DOHH2 (cell line): ENCODE results near the gene AGBL4.

Source experiments
- H3F3A ChIP-seq: fragments of 200-600 bp; sonication (generic), shearing (Covaris generic); 2 replicates; pipeline ENCODE4 v1.6.0; 2016; ENCODE audit warnings: antibody characterized with exemption, mild to moderate bottlenecking; ENCODE audit not compliant: control insufficient read depth, insufficient read depth
- H3K27ac ChIP-seq: fragments of 200-600 bp; sonication (generic); 2 replicates; pipeline ENCODE4 v1.5.1; 2014; ENCODE audit warnings: low read depth, mild to moderate bottlenecking, low read length, moderate library complexity
- H3K27me3 ChIP-seq: fragments of 200-600 bp; sonication (generic); 2 replicates; pipeline ENCODE4 v1.6.1; 2014; ENCODE audit warnings: mild to moderate bottlenecking, low read length, mixed read lengths; ENCODE audit not compliant: control insufficient read depth
- H3K36me3 ChIP-seq: fragments of 200-600 bp; sonication (generic); 2 replicates; pipeline ENCODE4 v1.6.1; 2014; ENCODE audit warnings: mild to moderate bottlenecking, low read length, moderate library complexity, mixed read lengths; ENCODE audit not compliant: control insufficient read depth
- H3K4me1 ChIP-seq: fragments of 200-600 bp; sonication (generic); 2 replicates; pipeline ENCODE4 v1.6.1; 2014; ENCODE audit warnings: mild to moderate bottlenecking, low read length, mixed read lengths; ENCODE audit not compliant: control insufficient read depth
- H3K4me2 ChIP-seq: fragments of 200-600 bp; sonication (generic); 2 replicates; pipeline ENCODE4 v1.6.0; 2014; ENCODE audit warnings: mild to moderate bottlenecking, low read length, moderate library complexity
- H3K4me3 ChIP-seq: fragments of 200-600 bp; sonication (generic); 2 replicates; pipeline ENCODE4 v1.5.1; 2014; ENCODE audit warnings: mild to moderate bottlenecking, low read length, mixed read lengths
- H3K79me2 ChIP-seq: fragments of 200-600 bp; sonication (generic); 2 replicates; pipeline ENCODE4 v1.6.1; 2014; ENCODE audit warnings: mild to moderate bottlenecking, low read length, mixed read lengths; ENCODE audit not compliant: control insufficient read depth
- H3K9me2 ChIP-seq: fragments of 200-600 bp; sonication (generic); replicated peaks from 2 replicates; pipeline ENCODE4 v1.6.1; 2014; ENCODE audit warnings: mild to moderate bottlenecking, low read length, mixed read lengths; ENCODE audit not compliant: control insufficient read depth
- H3K9me3 ChIP-seq: fragments of 200-600 bp; sonication (generic); 2 replicates; pipeline ENCODE4 v1.6.1; 2014; ENCODE audit warnings: antibody characterized with exemption, low read length, mixed read lengths; ENCODE audit not compliant: control insufficient read depth, insufficient read depth
- H4K20me1 ChIP-seq: fragments of 200-600 bp; sonication (generic); 2 replicates; pipeline ENCODE4 v1.6.0; 2014; ENCODE audit warnings: low read depth, mild to moderate bottlenecking, antibody characterized with exemption, low read length, moderate library complexity; ENCODE audit not compliant: control insufficient read depth, insufficient read depth
- CTCF ChIP-seq: fragments of 200-600 bp; sonication (generic); IDR thresholded peaks from one replicate; pipeline ENCODE4 v1.5.1; 2014; ENCODE audit warnings: antibody characterized with exemption, mild to moderate bottlenecking, low read depth, low read length; ENCODE audit not compliant: poor library complexity, severe bottlenecking
- EZH2phosphoT487 ChIP-seq: fragments of 200-600 bp; sonication (generic); IDR thresholded peaks from 2 replicates; pipeline ENCODE4 v1.6.1; 2017; ENCODE audit warnings: borderline replicate concordance, mild to moderate bottlenecking, antibody characterized with exemption, low read length, moderate library complexity, mixed read lengths

AGBL4 gene

DNA sequence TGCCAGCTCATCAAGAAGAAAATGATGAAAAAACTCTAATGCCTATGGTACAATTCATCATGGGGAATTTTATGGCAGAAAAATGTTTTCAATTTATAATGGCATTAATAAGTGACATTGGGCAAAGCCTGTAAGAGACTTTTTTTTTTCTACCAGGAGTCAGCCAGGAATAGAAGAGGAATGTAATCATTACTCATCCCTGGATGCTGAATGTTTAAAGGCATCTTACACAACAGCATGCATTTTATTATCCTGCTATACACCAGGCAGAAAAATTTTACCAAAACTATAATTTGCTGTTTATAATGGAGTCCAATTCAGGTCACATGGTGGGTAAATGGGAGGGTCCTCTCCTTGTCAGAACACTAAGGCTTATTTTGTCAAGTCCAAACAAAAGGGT, 1057.2 kb downstream of the AGBL4 start:
- H3K9me3 ChIP-seq: no peaks in the 10 kb centered on the region
- no peaks in the 10 kb centered on the region for H3K27me3 ChIP-seq
- H4K20me1 ChIP-seq: no peaks in the 10 kb centered on the region
- H3F3A ChIP-seq: no peaks in the 10 kb centered on the region
- H3K4me1 ChIP-seq: no peaks in the 10 kb centered on the region
- H3K9me2 ChIP-seq: no peaks in the 10 kb centered on the region
- no peaks in the 10 kb centered on the region for H3K36me3 ChIP-seq
- TF ChIP-seq CTCF (no peak), EZH2phosphoT487 (no peak)
- H3K4me3 ChIP-seq: no peak overlapping the region
- H3K27ac ChIP-seq: no peak overlapping the region
- no peak overlapping the region for H3K4me2 ChIP-seq
- H3K79me2 ChIP-seq: no peaks in the 10 kb centered on the region

DNA sequence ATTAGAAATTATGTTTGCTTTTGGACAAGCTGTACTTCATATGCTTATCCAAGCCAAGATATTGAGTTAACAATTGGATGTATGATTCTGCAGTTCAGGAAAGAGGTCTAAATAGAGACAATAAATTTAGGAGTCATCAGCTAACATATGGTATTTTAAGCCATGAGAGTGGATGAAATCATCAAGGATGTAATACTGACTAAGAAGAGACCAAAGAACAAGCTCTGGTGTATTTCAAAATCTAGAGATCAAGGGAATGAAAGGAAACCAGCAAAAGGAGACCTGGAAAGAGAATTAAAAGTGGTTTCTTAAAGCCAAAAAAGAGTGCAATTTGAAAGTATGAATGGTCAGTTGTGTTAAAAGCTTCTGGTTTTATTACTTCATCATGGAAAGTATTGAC, 1063.4 kb downstream of the AGBL4 start:
- Histone ChIP-seq H3K4me3 (no peak overlapping the region), H4K20me1 (no peaks in the 10 kb centered on the region), H3K27me3 (no peaks in the 10 kb centered on the region), H3K36me3 (no peaks in the 10 kb centered on the region), H3K9me2 (no peaks in the 10 kb centered on the region), H3K4me2 (no peak overlapping the region), H3F3A (no peaks in the 10 kb centered on the region), H3K27ac (no peak overlapping the region), H3K9me3 (no peaks in the 10 kb centered on the region), H3K79me2 (no peaks in the 10 kb centered on the region), H3K4me1 (no peaks in the 10 kb centered on the region)
- TF ChIP-seq EZH2phosphoT487: no peak
- TF ChIP-seq CTCF: no peak

DNA sequence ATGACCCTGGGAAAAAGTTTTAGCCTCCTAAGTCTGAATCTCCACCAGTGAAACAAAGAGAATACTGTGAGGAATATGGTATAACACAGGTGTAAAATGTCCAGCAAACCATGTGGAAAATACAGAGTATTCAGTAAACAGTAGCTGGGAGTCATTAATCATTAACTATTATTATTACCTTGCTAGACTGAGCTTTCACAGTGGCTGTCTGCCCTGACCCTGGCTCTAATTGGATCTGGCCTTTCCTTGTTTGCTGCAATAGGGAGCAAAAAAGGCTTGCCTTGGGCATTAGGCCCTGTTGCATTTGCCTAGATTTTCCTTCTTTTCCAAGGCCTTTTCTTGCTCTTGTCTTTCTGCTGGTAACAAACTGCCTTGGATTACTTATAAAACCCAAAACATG, 1068.0 kb downstream of the AGBL4 start:
- Histone ChIP-seq H3K4me1 (no peaks in the 10 kb centered on the region), H3K27me3 (no peaks in the 10 kb centered on the region), H3K4me3 (no peak overlapping the region), H3K9me2 (no peaks in the 10 kb centered on the region), H3K36me3 (no peaks in the 10 kb centered on the region), H3K79me2 (no peaks in the 10 kb centered on the region), H3F3A (no peaks in the 10 kb centered on the region), H4K20me1 (no peaks in the 10 kb centered on the region), H3K4me2 (no peak overlapping the region), H3K9me3 (no peaks in the 10 kb centered on the region), H3K27ac (no peak overlapping the region)
- no peak for TF ChIP-seq EZH2phosphoT487
- no peak for TF ChIP-seq CTCF

- no peaks in the 10 kb centered on the region for H3F3A ChIP-seq
- no peaks in the 10 kb centered on the region for H3K36me3 ChIP-seq
- H3K9me3 ChIP-seq: no peaks in the 10 kb centered on the region
- H3K4me2 ChIP-seq: no peak overlapping the region
- no peaks in the 10 kb centered on the region for H3K9me2 ChIP-seq
- no peak overlapping the region for H3K27ac ChIP-seq
- H3K4me1 ChIP-seq: no peaks in the 10 kb centered on the region
- H3K79me2 ChIP-seq: no peaks in the 10 kb centered on the region
- TF ChIP-seq CTCF (no peak), EZH2phosphoT487 (no peak)
- no peak overlapping the region for H3K4me3 ChIP-seq
- no peaks in the 10 kb centered on the region for H4K20me1 ChIP-seq
- no peaks in the 10 kb centered on the region for H3K27me3 ChIP-seq
Measured at GRCh38 chr1:48953617-48954016, 1070.1 kb downstream of the AGBL4 start.
